Duodenal mucosa (tissue), 2 donors: ENCODE results near the gene STX18.

Experiments used
- H3K27ac ChIP-seq: one replicate; pipeline ENCODE4 v1.7.0; 2013; ENCODE audit warnings: low read depth, low read length
- H3K27me3 ChIP-seq, 2 donors: one replicate each; pipeline ENCODE4 v1.7.0; 2013; ENCODE audit warnings: low read length in 2 of 2, control low read depth in 1 of 2; ENCODE audit not compliant: insufficient read depth in 2 of 2, control insufficient read depth in 1 of 2
- H3K36me3 ChIP-seq, 2 donors: one replicate each; pipeline ENCODE4 v1.7.0; 2013; ENCODE audit warnings: low read length in 2 of 2, control low read depth in 1 of 2; ENCODE audit not compliant: insufficient read depth in 2 of 2, control insufficient read depth in 1 of 2
- H3K4me1 ChIP-seq, 2 donors: one replicate each; pipeline ENCODE4 v1.7.0; 2013; ENCODE audit warnings: low read length in 2 of 2, control low read depth in 1 of 2; ENCODE audit not compliant: insufficient read depth in 2 of 2, control insufficient read depth in 1 of 2
- H3K4me3 ChIP-seq, 2 donors: one replicate each; pipeline ENCODE4 v1.7.0; 2013; ENCODE audit warnings: low read length in 2 of 2, low read depth in 1 of 2
- H3K9ac ChIP-seq, 2 donors: one replicate each; pipeline ENCODE4 v1.7.0; 2013; ENCODE audit warnings: low read length in 2 of 2, low read depth in 1 of 2
- H3K9me3 ChIP-seq, 2 donors: one replicate each; pipeline ENCODE4 v1.7.0; 2013; ENCODE audit warnings: low read length in 2 of 2, control low read depth in 1 of 2; ENCODE audit not compliant: control insufficient read depth in 1 of 2

The STX18 gene

DNA sequence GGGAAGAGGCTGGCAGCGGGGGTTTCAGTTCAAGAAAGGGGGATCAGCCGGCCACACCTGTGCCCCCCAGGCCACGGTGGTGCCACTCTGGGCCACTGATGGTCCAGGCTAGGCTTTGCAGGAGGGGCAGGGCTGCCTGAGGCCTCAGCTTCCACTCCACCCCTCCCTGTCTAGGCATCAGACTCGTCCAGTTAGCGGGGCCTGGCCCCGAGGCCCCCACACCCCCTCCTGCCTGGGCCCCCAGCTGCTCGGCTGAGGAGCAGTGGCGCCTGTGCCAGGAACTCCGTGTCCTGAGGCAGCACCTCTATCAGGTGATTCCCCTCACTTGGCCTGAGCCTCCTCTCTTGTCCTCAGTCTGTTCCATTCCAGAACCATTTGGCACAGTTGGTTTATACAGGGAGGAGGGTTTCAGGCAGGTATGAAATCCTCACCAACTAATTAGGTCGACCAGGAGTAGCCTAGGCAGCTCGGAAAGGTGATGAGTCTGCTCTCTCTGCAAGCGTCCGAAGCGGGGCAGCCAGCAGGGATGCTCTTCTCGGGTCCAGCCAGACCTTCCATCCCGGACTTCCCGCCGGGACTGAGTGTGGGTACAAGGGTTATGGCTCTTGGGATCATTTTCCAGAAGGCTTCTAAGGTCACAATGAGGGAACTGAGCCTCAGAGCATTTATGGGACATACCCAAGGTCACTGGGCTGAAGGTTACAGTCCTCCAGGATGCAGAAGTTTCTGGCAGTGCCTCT, 152.8 kb downstream of the STX18 start:
- Histone ChIP-seq H3K27ac (no peak overlapping the region), H3K9ac (no peak overlapping the region), H3K4me3 (no peak overlapping the region), H3K36me3 (no peaks in the 10 kb centered on the region), H3K27me3 (peaks cover 31 to 39% of the 10 kb centered on the region in 2 donors), H3K4me1 (peaks cover 0 to 15% of the 10 kb centered on the region in 2 donors), H3K9me3 (no peaks in the 10 kb centered on the region)

DNA sequence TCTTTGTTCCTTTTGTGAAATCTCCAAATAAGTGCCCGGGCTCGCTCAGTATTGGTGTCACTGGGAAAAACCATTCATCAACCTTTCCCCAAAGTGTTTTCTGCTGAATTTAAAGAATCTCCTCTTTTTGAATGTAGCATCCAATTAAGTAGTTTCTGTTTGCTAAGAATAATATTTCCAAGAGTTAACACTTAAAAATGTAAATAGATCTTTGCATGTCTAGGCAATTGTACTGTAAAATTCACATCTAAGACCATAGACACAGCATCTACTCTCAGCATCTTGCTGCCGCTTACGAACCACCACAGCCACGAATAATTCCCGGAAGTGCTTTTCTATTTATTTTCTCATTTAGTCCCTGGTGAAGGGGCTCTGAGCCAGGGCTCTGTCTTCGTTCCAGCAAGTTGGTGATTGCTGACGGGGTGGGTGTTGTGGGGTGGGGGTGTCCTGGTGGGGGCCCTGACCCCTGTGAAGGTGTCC, 153.5 kb downstream of the STX18 start:
- Histone ChIP-seq H3K4me3 (peak overlapping the region in 1 of 2 donors; percentile 21), H3K27ac (no peak overlapping the region), H3K9me3 (no peaks in the 10 kb centered on the region), H3K9ac (no peak overlapping the region), H3K27me3 (peaks cover 32 to 40% of the 10 kb centered on the region in 2 donors), H3K4me1 (peaks cover 0 to 15% of the 10 kb centered on the region in 2 donors), H3K36me3 (no peaks in the 10 kb centered on the region)

DNA sequence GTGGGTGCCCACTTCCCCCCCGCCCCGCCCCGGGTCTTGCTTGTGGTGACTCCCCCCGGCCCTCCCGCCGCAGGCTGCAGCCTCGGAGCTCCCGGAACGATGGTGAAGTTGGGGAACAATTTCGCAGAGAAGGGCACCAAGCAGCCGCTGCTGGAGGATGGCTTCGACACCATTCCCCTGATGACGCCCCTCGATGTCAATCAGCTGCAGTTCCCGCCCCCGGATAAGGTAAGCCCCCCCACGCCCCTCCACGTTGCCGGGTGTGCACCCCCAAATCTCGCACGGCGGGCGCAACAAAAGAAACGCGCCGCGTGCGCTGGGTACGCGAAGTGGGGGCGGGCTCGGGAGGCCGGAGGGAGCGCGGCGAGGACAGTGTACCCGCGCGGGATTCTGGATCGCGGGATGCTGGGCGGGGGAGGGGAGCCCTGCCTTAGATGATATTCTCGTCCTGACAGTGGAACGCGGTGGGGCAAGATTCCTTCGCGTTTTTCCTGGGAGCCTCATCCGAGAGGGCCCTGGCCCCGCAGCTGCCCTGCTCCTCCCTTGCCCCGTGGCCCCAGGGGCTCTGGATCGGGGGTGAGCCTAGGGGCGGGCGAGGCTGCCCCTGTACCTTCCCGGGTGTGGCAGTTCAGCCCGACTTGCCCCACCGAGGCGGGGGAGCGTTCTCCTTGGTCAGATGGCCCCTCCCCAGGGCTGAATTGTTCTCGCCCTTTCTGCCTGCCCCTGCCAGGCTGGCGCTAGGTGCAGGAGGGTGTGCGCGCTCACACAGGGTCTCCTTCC, 154.1 kb downstream of the STX18 start:
- Histone ChIP-seq H3K9me3 (no peaks in the 10 kb centered on the region), H3K4me3 (peak overlapping the region in 1 of 2 donors; percentile 57), H3K36me3 (no peaks in the 10 kb centered on the region), H3K27me3 (peaks cover 32 to 44% of the 10 kb centered on the region in 2 donors), H3K9ac (no peak overlapping the region), H3K4me1 (peaks cover 0 to 15% of the 10 kb centered on the region in 2 donors), H3K27ac (no peak overlapping the region)

DNA sequence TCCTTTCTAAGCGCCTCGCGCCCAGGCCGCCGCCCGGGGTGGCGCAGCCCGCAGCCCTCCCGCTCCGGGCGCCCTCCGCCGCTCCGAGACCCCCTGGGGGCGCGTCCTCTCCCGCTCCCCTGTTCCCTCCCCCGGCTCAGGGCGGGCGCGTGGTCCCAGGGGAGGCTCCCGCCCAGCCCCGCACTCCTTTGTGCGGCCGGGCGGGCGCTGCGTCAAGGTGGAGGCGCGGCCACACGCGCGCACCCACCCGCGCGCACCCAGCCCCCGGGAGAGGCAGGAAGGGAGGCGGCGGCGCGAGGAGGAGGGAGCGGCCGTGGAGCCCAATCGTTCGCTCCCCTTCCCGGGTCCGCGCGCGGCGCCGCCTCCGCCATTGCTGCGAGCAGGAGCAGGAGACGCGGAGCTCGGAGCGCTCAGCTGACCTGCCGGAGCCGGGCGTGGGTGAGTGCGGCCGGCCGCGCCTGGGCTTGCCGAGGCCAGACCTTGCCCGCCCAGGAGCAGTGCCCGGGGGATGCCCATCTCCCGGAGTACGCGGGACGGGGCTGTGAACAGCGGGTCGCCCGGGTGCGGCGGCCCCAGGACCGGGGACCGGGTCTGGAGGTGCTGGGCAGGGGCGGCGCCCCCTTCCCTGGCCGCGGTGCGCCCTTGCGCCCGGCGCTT, 155.0 kb downstream of the STX18 start, which contains the start of gene NSG1:
Gene NSG1, plus strand, starts transcription at position 367 of the 657 bp plus-strand sequence. CDS start 528 bp downstream, outside the sequence.
- H3K9me3 ChIP-seq = no peaks in the 10 kb centered on the region
- H3K27ac ChIP-seq = no peak within 1 kb of the TSS
- H3K36me3 ChIP-seq = no peaks in the 10 kb centered on the region
- H3K9ac ChIP-seq = no peak within 1 kb of the TSS
- H3K27me3 ChIP-seq = peaks cover 36 to 44% of the 10 kb centered on the region in 2 donors
- H3K4me3 ChIP-seq = peak within 1 kb of the TSS; percentile 22 to 57
- peaks cover 0 to 13% of the 10 kb centered on the region in 2 donors for H3K4me1 ChIP-seq

DNA sequence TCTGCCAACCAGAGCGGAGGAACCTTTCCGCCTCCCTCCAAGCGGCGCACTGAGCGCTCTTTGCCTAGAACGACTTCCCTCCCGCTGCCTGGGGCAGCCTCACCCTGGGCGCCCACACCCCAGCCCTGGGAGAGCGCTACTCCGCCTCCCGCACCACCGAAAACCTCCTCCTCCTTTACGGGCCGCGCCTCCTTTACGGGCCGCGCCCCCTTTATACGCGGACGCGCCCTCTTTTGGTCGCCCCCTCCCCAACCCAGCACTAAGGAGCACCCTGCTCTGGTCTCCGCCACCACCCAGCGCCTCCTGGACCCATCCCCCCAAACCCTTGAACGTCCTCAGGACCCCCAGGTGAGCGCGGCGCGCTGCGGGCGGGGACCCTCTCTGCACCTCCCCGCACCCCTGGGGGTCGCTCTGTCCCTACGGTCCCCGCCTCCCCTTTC, 155.5 kb downstream of the STX18 start:
- H3K36me3 ChIP-seq = no peaks in the 10 kb centered on the region
- peaks cover 36 to 44% of the 10 kb centered on the region in 2 donors for H3K27me3 ChIP-seq
- H3K27ac ChIP-seq = no peak overlapping the region
- no peaks in the 10 kb centered on the region for H3K9me3 ChIP-seq
- H3K4me3 ChIP-seq = peak overlapping the region in 1 of 2 donors; percentile 57
- no peak overlapping the region for H3K9ac ChIP-seq
- H3K4me1 ChIP-seq = peaks cover 0 to 11% of the 10 kb centered on the region in 2 donors

DNA sequence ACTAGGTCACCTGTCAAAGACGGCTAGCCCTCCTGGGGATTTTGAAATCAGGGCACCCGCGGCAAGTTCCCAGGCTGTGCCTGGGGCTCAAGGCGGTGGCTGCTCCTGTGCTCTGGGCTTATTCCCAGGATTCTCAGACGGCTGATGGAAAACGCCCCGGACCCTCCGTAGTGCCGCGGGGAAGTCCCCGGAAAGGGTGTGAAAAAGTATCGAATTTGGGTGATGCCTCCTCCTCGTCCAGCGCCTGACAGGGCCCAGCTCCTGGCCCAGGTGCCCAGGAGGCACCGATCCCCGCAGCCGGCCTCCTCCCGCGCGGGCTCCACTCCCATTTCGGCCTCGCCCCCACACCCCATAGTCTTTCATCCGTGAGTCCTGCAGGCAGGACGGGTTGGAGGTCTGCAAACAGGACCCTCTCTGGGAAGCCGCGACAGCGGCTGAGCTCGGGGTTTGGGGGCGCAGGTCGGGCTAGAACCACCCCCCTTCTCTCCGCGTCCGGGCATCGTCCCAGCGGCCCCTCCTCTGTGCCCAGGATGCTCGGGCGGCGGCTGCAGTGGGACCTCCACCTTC, 156.0 kb downstream of the STX18 start:
- H3K36me3 ChIP-seq = no peaks in the 10 kb centered on the region
- no peak overlapping the region for H3K27ac ChIP-seq
- peaks cover 0 to 11% of the 10 kb centered on the region in 2 donors for H3K4me1 ChIP-seq
- H3K9me3 ChIP-seq = no peaks in the 10 kb centered on the region
- peak overlapping the region in 1 of 2 donors; percentile 57 for H3K4me3 ChIP-seq
- peaks cover 36 to 44% of the 10 kb centered on the region in 2 donors for H3K27me3 ChIP-seq
- H3K9ac ChIP-seq = no peak overlapping the region

DNA sequence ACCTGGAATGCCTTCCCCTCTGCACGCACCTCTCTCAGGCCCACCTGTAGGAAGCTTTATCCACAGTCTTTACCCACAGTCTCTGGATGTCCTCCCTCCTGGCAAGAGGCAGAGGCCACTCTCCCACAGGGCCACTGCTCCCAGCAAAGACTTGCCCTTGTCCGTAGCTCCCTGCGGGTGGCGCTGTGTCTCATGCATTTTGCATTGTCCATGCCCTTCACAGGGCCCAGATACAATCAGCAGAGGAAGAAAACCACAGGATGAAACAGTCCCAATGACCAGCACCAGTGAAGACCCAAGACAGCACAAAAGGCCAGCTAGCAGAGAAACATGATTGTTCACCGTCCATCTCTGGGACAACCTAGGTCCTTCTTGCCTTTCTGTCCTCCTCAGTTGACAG, 157.0 kb downstream of the STX18 start:
- no peaks in the 10 kb centered on the region for H3K9me3 ChIP-seq
- no peak overlapping the region for H3K27ac ChIP-seq
- no peak overlapping the region for H3K9ac ChIP-seq
- H3K27me3 ChIP-seq = peaks cover 36 to 39% of the 10 kb centered on the region in 2 donors
- H3K36me3 ChIP-seq = no peaks in the 10 kb centered on the region
- no peak overlapping the region for H3K4me3 ChIP-seq
- H3K4me1 ChIP-seq = peaks cover 0 to 11% of the 10 kb centered on the region in 2 donors

DNA sequence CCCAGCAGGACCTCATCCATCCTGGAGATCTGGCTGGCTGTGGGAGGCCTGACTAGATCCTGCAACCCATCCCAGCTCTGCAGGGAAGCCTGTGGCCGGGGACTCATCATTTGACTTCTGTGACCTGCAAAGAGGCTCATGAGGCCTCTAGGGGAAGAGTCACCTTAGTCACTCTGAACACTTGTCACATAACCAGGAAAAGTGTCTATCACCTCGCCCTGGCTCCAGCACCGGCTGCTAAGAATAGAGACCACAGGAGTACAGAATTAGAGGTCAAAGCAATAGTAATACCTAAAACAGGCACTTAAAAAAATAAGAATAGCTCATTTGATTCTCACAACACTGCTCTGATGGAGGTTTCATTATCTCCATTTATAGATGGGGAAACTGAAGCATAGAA, 158.8 kb downstream of the STX18 start:
- Histone ChIP-seq H3K4me1 (peaks cover 0 to 11% of the 10 kb centered on the region in 2 donors), H3K36me3 (no peaks in the 10 kb centered on the region), H3K4me3 (no peak overlapping the region), H3K9me3 (no peaks in the 10 kb centered on the region), H3K27ac (no peak overlapping the region), H3K9ac (no peak overlapping the region), H3K27me3 (peaks cover 28 to 35% of the 10 kb centered on the region in 2 donors)

DNA sequence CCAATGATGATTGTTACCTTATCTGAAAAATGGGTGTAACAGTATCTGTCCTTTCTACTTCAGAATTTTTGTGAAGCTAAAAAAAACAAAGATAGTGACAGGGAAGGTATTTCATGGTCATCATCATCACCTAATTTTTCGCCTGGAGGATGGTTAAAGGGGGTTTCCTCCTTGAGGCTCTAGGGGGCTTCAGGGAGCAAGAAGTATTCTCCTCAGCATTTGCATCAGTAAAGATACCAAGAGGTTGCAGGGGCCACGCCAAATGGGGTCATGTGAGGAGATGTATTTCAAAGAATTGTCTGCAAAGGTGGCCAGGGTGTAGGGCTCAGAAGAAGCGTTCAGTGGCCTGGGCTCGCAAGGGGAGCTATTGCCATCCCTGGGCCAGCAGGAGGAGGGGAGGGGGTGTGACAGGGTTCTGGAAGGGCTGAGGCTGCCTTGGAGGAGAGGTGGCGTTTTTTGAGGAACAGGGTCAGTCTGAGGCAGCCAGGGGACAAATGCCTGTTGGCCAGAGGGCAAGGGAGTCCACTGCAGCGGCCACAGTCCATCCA, 162.2 kb downstream of the STX18 start:
- Histone ChIP-seq H3K36me3 (no peaks in the 10 kb centered on the region), H3K9ac (no peak overlapping the region)

More for the DNA sequence above, 162.2 kb downstream of the STX18 start:
- Histone ChIP-seq H3K27ac (no peak overlapping the region), H3K9me3 (peaks cover 0 to 5% of the 10 kb centered on the region in 2 donors), H3K27me3 (peaks cover 10 to 11% of the 10 kb centered on the region in 2 donors), H3K4me3 (no peak overlapping the region), H3K4me1 (no peaks in the 10 kb centered on the region)
